Activated CD4-positive, alpha-beta T cell treated with anti-CD3 and anti-CD28 coated beads, Interleukin-2, amount 50 U/mL, for 24 hours (primary cell): ENCODE measurements around the gene MED28.
A peak's percentile ranks its signal among the peaks of the same experiment; 100 is the strongest.
"Not testable (repeated sequence)": the region's sequence is repeated elsewhere in the genome, so short reads cannot be mapped to it uniquely, and the experiment has no call there.

Experiments used
- DNase-seq, 2 donors: peaks; one replicate each; pipeline ENCODE4 v3.0.0-alpha.2; 2020; ENCODE audit warnings: low read depth in 1 of 2, low spot score in 1 of 2

The MED28 gene, protein sequence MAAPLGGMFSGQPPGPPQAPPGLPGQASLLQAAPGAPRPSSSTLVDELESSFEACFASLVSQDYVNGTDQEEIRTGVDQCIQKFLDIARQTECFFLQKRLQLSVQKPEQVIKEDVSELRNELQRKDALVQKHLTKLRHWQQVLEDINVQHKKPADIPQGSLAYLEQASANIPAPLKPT

DNA sequence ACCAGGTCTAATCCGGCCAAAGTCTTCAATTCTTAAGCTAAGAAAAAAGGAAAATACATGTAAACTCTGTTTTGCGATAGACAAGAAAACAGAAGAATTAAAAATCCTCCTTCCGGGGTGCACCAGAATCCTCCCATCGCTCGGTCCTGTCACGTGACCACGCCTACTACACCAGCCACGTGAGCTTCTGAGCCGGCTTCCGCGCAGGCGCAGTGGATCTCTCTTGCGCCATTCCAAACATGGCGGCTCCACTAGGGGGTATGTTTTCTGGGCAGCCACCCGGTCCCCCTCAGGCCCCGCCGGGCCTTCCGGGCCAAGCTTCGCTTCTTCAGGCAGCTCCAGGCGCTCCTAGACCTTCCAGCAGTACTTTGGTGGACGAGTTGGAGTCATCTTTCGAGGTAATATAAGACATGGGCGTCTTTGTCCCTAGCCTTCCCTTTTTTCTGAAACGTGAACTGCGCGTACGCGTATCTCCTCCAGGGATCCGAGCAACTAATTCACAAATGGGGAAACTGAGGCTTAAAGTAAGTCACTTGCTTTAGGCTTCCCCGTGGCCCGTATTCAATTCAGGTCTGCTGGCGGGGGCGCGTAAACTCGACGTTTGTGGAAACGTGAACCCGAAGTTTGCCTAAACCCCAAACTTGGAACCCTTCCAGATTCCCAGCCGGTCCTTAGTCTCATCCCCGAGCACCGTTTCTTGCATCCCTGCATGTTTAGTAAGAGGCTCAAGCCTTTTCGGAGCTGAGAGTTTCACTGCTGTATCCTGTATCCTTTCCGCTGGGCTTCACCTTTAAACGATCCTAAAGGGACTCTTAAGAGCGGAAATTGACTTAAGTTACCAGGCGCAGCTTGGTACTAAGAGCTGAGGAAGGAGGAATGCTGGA is at the start of gene MED28:
TSS of gene MED28 (plus strand) at position 226 of the 884 bp plus-strand sequence. CDS start at position 240, 14 bp downstream.
- DNase-seq, result peak; percentile 89 to 96

- no peak for DNase-seq
These were observed 48.6 kb upstream of the MED28 start for GRCh38 chr4:17565846-17566245.

- no peak for DNase-seq
These were observed 47.2 kb upstream of the MED28 start for GRCh38 chr4:17567271-17567670.

DNA sequence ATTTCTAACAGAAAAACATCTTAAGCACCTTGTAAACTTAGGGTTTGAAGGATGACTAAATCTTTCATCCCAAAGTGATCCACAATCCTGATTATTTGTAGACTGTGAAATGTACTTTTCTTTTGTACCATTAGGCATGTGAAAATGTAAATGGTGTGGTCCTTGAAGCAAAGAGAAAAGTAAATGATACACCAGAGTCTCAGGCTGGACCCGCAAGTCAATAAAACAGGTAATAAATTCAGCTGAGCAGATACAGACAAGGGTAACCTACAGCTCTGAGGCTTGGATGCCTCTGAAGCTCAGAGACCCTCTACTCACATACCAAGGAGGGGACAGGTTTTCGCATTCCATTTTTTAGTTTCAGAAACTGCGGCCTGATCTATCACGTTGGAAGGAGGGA is 40.2 kb upstream of the MED28 start:
- DNase-seq, result no peak

- DNase-seq, result not testable (repeated sequence)
These were observed 39.3 kb upstream of the MED28 start for GRCh38 chr4:17575177-17575576.

GRCh38 chr4:17576932-17577664 is 37.3 kb upstream of the MED28 start, which contains the start of gene LAP3:
LAP3 (plus strand) TSS chr4:17577198; CDS start chr4:17577466, 268 bp downstream.
- peak; percentile 98 to 100 for DNase-seq

DNA sequence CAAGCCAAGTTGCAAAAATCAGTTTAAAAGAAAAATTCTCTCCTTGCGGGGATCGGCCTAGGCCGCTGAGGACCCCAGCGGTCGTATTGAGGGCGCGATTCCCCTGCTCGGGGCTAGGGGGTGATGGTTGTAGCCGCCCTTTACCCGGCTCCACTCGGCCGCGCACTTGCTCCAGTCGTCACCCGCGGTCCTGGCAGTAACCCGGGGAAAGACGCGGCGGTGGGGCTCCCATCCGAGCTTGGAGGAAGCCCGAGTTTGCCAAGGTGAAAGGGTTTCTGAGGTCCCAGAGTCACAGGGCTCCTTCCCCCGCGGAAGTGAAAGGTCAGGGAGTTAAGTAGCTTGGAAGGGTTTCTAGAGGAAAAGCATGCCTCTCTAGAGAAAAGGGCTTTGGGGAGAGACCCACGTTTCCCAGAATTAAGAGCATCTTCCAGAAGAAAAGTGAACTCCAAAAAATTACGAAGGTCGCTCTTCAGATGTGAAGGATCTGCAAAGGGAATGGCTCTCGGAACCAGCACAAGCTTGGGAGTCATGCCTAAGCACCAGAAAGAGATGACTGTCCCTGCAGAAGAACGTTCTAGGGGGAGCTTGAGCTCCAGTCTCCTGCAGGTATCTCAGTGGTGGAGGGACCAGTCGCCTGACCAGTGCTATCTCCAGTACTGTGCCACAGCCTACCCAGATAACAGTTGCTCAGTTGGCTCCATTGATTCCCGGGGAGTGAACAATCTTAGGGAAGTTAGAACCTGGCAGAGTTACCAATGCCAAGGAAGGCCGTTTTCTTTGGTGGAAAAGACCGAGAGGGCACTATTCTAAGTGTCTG is 36.6 kb upstream of the MED28 start:
- DNase-seq, result peak; percentile 3 to 14

DNA sequence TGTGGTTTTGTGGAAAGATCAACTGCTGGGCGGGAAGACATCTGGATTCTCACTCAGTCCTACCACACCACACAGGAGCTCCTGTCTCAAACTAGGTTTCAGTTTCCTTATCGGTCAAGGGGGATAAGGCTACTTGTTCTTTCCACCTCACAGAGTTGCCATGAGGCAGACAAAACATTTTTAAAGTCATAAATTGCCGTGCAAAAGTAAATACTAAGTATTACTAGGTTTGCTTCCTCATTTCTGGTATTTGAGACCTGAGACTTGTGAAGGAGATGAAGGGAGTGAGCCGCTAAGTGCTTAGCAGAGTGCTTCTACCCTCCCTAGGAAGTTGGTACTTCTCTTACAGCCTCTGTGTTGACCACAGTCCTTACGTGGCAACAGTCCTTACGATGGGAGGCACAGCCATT is 36.0 kb upstream of the MED28 start:
- no peak for DNase-seq

DNA sequence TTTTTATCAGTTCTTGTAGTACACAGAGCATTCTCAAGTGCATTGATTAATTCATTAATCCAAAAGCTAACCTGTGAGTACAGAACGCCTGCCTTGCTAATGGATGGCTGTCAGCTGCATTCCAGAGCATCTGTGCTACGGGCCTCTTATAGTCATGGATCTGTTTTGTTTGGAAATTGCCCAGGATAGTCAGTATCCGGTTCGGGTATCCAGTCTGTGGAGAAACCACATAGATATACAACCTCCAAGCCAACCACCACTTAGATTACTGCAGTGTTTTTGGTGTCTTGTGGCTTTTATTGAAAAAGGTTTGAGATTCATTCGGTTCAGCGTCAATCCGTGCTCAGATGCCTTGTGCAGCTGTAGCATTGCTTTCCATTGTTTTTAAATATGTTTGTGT is 33.5 kb upstream of the MED28 start:
- no peak for DNase-seq

- DNase-seq, result no peak
These were observed 31.2 kb upstream of the MED28 start for GRCh38 chr4:17583276-17583675.

- DNase-seq, result no peak
These were observed 30.5 kb upstream of the MED28 start for GRCh38 chr4:17583941-17584340.

GRCh38 chr4:17584521-17585213 is 29.8 kb upstream of the MED28 start:
- DNase-seq, result no peak

GRCh38 chr4:17587094-17587822 is 27.2 kb upstream of the MED28 start:
- DNase-seq, result no peak

DNA sequence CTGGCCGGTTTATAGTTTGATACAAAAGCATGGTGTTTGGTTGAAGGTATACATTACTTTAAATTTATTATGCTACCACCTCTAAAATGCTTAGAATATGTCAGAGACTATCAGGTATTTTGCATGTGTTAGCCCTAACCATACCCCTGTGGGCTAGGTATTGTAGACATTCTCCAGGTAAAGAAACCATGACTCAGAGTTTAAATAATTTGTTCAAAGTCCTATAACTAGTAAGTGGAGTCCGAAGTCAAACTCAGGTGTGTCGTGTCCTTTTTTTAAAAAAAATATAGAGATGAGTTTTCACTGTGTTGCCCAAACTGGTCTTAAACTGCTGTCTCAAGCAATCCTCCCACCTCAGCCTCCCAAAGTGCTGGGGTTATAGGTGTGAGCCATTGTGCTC is 25.1 kb upstream of the MED28 start:
- no peak for DNase-seq

GRCh38 chr4:17595471-17596005 is 18.9 kb upstream of the MED28 start:
- DNase-seq, result no peak

- no peak for DNase-seq
These were observed 16.9 kb upstream of the MED28 start for GRCh38 chr4:17597517-17597916.

DNA sequence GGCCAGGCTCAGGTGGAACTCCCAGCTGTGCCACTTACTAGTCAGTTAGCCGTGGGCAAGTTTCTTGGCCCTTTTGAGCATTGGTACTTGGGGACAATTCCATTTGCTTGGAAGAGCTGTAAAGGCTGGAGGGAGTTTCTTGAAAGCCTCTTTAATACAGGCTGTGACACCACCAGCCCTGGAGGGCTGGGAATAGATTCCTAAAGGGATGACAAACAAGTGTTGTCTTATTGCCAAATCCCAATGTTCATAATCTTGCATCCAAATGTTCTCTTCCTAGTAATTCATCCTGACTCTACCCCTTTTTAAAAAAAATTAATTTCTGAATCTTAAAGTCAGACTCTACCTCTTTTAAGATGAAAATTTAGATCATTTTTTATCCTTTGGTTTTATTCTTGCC is 14.6 kb upstream of the MED28 start:
- DNase-seq, result no peak

DNA sequence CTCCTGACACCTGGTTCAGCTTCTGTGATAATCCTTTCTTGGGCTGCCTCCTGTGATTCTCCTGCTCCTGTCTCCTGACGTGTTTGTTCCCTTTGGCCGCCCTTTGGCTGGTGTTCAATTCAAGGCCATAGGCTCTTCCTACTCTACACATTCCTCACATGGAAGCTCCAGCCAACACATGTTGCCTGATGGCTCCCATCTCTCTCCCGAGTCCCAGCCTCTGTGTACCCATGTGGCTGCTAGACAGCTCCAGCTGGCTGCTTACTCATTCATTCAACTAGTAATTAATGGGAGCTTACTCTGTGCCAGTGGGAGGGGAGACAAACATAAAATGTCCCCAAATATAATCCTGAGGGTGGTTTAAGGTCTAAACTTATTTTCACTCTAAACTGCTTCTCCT is 9.2 kb upstream of the MED28 start:
- DNase-seq, result no peak

- peak in 1 of 2 donors; percentile 20 for DNase-seq
These were observed 553 bp upstream of the MED28 start for GRCh38 chr4:17613761-17614415.
